Astrocyte of the spinal cord (primary cell): ENCODE data around the gene GPR35.

Experiments used
- DNase-seq: peaks from one replicate; pipeline ENCODE4 v3.0.0; 2011; ENCODE audit warnings: low read depth, low spot score
- H3K4me3 ChIP-seq: 2 replicates; pipeline ENCODE4 v1.5.1; 2011; ENCODE audit warnings: low read depth, mild to moderate bottlenecking, low read length, moderate library complexity
- in situ Hi-C: cut with HindIII; loops from 2 replicates; pipeline ENCODE4 v1.10.0; 2017; ENCODE audit warnings: low sequenced_read_pairs
- TF ChIP-seq, protein P1 (sequence below): IDR thresholded peaks from 2 replicates; pipeline ENCODE4 v1.5.1; 2012; ENCODE audit warnings: low read depth, mild to moderate bottlenecking, low read length, inconsistent platforms

Gene GPR35

GRCh38 chr2:240585101-240585500 is 40.2 kb upstream of the GPR35 start:
- in situ Hi-C loops, result no loop called here
- H3K4me3 ChIP-seq, result peak overlapping the region; percentile 100
- no peak for DNase-seq
- TF ChIP-seq, protein P1, sequence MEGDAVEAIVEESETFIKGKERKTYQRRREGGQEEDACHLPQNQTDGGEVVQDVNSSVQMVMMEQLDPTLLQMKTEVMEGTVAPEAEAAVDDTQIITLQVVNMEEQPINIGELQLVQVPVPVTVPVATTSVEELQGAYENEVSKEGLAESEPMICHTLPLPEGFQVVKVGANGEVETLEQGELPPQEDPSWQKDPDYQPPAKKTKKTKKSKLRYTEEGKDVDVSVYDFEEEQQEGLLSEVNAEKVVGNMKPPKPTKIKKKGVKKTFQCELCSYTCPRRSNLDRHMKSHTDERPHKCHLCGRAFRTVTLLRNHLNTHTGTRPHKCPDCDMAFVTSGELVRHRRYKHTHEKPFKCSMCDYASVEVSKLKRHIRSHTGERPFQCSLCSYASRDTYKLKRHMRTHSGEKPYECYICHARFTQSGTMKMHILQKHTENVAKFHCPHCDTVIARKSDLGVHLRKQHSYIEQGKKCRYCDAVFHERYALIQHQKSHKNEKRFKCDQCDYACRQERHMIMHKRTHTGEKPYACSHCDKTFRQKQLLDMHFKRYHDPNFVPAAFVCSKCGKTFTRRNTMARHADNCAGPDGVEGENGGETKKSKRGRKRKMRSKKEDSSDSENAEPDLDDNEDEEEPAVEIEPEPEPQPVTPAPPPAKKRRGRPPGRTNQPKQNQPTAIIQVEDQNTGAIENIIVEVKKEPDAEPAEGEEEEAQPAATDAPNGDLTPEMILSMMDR, result no peak

DNA sequence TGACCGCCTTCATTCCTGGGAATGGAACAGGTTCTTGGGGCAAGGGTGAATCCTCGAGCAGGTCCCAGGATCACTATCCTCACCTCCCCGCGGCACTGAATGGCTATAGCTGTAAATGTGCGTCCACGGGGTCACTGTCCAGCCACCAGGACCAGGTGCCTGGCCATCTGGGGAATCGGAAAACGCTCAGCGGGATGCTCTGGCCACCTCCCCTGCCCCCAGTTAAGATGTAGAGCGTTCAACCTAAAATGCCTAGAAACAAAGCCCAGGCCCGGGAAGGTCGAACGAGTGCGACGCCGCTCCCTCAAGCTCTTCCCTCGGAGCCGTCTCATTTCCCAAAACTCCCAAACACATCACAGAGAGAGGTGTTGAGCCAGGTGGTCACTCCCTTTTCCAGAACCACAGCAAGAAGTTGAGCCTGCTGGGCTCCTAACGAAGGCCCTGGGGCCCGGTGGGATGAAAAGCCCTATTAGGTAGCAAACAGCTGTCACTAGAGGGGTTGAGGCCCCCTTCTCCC is 39.5 kb upstream of the GPR35 start:
- in situ Hi-C loops, result no loop called here
- TF ChIP-seq, protein P1, result no peak
- no peak for DNase-seq
- H3K4me3 ChIP-seq, result peak overlapping the region; percentile 100

GRCh38 chr2:240586198-240586918 is 38.9 kb upstream of the GPR35 start, which contains the start of gene CAPN10:
TSS of gene CAPN10 (plus strand) at chr2:240586734. CDS start at chr2:240586912, 178 bp downstream.
- peak within 1 kb of the TSS; percentile 100 for H3K4me3 ChIP-seq
- in situ Hi-C loops, result no loop called here
- TF ChIP-seq, protein P1, result no peak
- DNase-seq, result peak; percentile 96

- TF ChIP-seq, protein P1, result no peak
- in situ Hi-C loops, result no loop called here
- H3K4me3 ChIP-seq, result peak overlapping the region; percentile 100
- DNase-seq, result no peak
Observed at GRCh38 chr2:240586919-240587800, 38.1 kb upstream of the GPR35 start.

- no peak for DNase-seq
- TF ChIP-seq, protein P1, result no peak
- H3K4me3 ChIP-seq, result peak overlapping the region; percentile 100
- in situ Hi-C loops, result no loop called here
Observed at GRCh38 chr2:240588006-240588655, 37.1 kb upstream of the GPR35 start.

DNA sequence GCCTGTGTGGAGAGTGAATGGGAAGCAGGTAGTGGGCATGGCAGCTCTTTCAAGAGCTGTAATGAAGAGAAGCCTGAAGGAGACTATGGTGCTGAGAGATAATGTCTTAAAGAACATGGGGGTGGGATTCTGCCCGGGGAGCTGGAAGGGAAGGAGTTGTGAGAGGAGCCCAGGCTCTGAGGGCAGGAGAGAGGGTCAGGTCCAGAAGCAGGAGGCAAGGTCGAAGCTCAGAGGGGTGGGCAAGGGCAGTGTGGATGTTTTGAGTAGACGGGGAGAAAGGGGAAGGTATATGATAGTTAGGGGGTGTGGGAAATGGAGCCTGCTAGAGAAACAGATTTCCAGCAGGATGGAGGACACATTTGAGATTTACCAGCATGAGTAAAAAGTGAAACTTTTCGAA is 36.6 kb upstream of the GPR35 start:
- DNase-seq, result no peak
- TF ChIP-seq, protein P1, result no peak
- H3K4me3 ChIP-seq, result no peak overlapping the region
- in situ Hi-C loops, result no loop called here
